GM19455 (cell line): ENCODE results near the gene APMAP.
"Not testable (repeated sequence)": the region's sequence is repeated elsewhere in the genome, so short reads cannot be mapped to it uniquely, and the experiment has no call there.

ENCODE experiments used
- ATAC-seq: cut with Tn5 transposase; IDR thresholded peaks from one replicate; pipeline ENCODE4 v1.9.1; 2021; ENCODE audit not compliant: unreplicated experiment

The APMAP gene

DNA sequence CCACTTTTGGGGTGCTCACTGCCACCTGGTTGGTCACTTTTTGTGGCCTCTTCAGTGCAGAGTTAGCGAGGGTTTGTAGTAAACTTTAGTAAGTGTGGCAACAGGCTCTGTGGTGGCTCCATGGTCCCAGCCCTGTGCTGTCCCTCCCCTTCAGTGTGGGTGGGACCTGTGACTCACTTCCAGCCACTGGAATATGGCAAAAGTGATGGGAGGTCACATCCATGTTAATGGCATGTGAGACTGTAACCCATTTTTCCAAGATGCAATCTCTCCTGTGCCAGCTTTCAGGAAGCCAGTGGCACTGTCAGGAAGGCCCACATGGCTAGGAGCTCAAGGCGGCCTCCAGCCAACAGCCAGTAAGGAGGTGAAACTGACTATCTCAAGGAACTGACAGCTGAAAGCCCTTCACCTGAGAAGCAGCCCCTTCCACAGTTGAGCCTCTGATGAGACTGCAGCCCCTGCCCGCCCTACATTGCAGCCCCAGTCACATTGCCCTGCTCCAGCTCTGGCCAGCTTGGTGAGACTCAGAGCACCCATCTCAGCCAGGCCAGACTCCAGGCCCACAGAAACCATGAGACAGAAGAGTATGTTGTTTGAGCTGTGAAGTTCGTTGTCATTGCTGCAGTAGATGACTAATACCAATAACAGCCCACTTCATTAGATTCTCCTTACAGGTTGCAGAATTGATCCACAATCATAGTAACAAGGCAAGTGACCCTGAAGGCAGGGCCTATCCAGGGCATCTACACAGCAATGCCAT is 56.6 kb downstream of the APMAP start:
- no peak for ATAC-seq

GRCh38 chr20:24935140-24935539 is 57.4 kb downstream of the APMAP start:
- no peak for ATAC-seq

GRCh38 chr20:24934716-24935115 is 57.8 kb downstream of the APMAP start:
- ATAC-seq: no peak

DNA sequence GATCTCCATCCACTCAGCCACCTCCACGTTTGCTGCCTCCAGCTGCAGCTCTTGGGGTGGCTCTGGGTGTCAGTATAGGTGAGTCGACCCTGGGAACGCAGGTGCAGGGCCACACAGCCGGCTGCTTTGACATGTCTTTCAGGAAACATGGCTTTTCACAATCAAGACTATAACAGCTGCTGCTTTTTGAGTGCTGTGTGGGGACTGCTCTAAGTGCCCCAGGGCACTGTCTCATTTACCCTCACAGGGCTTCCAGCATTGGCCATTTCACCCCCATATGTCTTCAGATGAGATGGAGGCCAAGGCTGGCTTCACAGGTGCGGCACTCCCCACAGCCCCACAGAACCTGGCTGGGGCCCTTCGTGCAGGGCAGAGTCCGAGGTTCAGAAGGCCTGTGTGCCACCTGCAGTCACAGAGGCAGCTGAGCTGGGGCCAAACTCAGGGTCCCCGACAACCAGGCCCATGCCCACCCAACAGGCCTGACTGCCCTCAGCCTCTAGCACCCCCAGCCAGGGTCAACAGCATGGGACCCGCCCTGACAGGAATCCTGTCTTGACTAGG is 58.4 kb downstream of the APMAP start:
- ATAC-seq: no peak

DNA sequence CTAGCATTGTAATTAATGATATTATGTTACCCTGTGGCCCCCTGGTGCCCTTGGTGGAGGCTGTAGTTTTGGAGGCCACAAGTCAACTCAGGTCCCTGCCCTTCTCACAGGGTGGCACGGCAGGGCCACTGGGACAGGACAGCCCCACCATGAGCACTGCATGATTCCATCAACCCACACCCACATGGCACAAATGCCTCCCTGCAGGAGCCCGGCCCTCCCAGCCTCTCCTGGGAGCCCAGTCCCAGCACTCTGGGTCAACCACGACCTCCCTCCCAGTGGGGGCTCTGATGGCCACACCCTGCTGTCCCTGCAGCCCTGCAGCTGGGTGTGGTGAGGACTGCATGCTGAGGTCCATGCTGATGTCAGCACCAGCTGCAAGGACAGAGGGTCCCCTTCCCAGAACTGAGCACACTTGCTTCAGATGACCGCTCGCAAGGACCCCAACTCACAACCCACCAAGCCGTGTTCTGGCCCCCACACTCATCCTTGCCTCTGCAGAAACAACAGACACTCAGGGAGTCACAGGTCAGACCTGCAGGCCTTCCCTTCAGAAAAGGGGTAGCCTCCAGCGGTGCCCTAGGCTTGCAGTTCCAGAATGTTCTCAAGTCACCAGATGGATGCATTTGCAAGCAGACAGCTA is 59.2 kb downstream of the APMAP start:
- no peak for ATAC-seq

GRCh38 chr20:24931893-24932292 is 60.7 kb downstream of the APMAP start:
- ATAC-seq: not testable (repeated sequence)

DNA sequence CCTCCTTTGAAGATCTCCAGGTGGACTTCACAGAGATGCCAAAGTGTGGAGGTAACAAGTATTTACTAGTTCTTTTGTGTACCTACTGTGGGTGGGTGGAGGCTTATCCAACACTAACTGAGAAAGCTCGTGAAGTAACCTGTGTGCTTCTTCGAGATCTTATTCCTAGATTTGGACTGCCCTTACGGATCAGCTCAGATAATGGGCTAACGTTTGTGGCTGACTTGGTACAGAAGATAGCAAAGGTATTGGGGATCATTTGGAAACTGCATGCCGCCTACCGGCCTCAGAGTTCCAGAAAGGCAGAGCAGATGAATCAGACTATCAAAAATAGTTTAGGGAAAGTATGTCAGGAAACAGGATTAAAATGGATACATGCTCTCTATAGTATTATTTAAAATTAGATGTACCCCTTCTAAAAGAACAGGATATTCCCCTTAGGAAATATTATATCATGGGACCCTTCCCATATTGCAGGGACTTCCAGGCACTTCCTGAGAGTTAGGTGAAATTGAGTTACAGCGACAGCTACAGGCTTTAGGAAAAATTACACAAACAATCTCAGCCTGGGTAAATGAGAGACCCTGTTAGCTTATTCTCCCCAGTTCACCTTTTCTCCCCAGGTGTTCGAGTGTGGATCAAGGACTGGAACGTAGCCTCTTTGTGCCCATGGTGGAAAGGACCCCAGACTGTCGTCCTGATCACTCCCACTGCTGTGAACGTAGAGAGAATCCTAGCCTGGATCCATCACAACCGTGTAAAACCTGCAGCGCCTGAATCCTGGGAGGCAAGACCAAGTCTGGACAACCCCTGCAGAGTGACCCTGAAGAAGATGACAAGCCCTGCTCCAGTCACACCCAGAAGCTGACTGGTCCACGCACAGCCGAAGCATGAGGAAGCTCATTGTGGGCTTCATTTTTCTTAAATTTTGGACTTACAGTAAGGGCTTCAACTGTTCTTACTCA is 61.5 kb downstream of the APMAP start:
- not testable (repeated sequence) for ATAC-seq

DNA sequence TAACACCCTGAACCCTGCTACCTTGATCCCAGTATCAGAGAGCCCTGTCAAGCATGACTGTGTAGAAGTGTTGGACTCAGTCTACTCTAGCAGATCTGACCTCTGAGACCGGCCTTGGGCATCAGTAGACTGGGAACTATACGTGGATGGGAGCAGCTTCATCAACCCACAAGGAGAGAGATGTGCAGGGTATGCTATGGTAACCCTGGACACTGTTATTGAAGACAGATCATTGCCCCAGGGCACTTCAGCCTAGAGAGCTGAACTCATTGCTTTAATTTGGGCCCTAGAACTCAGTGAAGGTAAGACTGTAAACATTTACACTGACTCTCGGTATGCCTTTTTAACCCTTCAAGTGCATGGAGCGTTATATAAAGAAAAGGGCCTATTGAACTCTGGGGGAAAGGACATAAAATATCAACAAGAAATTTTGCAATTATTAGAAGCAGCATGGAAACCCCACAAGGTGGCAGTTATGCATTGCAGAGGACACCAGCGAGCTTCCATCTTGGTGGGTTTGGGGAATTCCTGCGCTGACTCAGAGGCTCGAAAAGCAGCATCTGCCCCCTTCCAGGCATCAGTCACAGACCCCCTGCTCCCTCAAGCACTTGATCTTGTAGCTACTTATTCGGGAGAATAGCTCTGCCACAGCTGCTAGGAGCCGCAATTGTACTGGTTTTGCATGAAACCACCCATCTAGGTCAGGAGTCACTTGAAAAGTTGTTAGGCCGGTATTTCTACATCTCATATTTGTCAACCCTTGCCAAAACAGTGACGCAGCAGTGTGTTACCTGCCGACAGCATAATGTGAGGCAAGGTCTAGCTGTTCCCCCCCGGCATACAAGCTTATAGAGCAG is 62.5 kb downstream of the APMAP start:
- ATAC-seq: not testable (repeated sequence)

GRCh38 chr20:24929259-24929658 is 63.3 kb downstream of the APMAP start:
- ATAC-seq: not testable (repeated sequence)

DNA sequence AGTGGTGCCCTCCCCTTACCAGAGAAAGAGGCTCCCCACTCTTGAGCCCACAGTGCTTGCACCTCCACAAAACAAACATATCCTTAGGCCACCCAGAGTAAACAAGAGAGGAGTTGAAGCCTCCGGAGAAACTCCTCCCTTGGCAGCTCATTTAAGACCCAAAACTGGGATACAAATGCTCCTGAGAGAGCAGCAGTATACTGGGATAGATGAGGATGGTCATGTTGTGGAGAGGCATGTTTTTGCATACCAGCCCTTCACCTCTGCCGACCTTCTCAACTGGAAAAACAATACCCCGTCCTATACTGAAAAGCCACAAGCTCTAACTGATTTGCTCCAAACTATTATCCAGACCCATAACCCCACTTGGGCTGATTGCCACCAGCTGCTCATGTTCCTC is 71.8 kb downstream of the APMAP start:
- ATAC-seq: not testable (repeated sequence)

- not testable (repeated sequence) for ATAC-seq
Observed at GRCh38 chr20:24919665-24920064, 72.9 kb downstream of the APMAP start.

DNA sequence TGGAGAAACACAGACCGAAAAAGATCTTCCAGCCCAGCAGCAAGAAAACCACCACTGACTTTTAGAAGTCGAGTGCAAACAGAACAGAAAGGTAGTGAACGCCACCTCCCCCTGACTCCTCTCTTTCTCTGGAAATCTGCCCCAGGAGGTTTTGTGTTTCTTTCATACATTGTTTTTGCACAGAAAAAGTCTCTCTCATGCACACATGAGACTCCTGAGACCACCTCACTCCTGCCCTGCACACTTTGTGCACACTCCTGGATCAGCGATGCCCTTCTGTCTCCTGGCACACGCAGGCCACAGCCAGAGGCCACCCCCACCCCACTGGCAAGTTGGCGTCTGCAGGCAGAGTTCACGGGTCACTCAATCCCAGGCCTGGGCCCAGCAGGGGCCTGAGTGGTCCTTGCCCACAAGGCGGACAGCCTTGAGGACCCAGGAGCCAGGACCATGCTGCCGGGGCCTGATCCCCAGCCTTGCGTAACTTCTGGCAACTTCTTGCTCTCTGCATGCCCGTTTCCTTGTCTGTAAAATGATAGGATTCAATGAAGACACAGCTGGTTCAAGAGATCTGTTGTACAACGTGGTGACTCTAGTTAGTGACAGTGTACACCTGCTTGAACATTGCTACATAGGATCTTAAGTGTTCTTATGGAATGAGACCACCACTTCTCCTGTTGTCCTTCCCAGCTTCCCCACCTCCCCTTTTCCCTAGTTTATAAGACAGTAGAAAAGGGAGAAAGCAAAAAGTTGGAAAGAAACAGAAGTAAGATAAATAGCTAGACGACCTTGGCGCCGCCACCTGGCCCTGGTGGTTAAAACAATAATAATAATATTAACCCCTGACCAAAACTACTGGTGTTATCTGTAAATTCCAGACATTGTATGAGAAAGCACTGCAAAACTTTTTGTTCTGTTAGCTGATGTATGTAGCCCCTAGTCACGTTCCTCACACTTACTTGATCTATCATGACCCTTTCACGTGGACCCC is 73.7 kb downstream of the APMAP start:
- no peak for ATAC-seq

- ATAC-seq: no peak
Observed at GRCh38 chr20:24917797-24918578, 74.6 kb downstream of the APMAP start.

DNA sequence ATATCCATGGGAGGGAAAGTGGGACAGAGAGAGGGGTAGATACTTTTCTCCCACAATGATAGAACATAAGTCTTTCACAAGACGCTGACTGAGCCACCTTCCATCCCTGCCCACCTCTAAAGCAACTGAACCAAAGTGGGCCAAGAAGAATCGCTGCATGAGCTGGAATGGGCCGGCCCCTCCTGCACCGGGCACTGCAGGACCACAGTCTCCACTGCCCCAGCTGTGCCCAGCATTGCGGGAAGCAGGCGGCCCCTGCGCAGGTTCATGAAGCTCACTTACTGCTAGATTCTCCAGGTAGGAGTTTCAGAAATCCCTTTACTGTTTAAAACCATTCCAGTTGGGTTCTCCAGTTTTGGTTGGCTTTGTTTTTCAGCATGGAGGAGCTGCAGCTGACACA is 75.5 kb downstream of the APMAP start:
- ATAC-seq: no peak

DNA sequence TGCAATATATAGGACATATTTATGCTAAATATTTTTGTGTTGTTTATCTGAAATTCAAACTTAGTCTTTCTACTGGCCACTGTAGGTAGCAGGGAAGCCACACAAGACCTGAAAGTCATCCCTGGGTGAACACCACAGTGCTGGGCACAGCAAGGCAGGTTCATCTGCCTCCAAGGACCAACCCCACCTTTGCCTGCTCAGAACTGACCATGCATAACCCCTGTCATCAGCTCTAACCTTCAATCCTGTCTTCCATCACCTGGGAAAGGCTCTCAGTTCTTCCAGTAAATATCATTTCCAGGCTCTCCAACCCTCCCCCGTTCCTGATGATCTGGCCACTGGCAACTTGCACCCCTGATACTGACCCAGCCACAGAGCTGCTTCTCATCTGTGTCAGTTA is 76.1 kb downstream of the APMAP start:
- ATAC-seq: no peak

DNA sequence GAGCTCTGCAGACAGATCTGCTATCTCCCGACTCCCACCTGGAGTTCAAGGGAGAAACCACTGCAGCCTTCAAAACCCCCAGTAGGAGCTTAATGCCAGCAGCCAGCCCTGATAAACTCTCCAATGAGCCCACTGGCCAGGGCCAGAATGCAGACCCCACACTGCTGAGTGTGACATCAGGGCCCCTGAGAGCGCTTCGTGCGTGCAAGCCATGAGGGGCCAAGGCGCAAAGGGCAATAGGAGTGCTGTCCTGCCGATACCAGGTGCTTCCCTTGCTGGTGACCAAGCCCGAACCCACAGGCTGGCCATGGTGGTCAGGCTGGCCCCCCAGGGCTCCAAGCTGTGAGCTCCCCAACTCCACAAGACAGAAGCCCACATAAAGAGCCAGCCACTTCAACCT is 76.7 kb downstream of the APMAP start:
- ATAC-seq: no peak

DNA sequence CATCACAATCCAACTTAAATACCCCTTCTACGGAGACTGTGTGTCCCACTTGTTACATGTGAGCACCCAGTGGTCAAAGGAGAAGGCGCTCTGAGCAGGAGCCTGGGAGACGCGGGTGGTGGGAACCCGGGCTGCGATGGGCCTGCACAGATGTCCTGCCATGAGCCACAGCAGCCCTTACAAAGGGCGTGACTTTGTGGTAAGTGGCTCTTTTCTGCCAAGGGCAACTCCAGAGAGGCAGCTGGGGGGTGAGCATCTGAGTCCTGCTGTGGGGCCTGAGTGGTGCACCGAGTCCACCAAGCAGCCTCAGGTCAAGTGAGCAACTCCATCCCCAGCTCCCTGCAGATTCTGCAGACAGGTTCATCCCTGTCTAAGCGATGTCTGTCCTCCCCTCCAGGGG is 77.1 kb downstream of the APMAP start:
- no peak for ATAC-seq
